ENCODE results near the gene SUV39H1. TPM values are rescaled to one million over a fixed set of nuclear protein-coding genes. Genes with fewer than 3 reads are reported as not detected.

SUV39H1 gene
- total RNA-seq, 1 donor from 2014 or later, result 4.7 TPM

GRCh38 chrX:48749182-48749581, 52.6 kb downstream of the SUV39H1 start:
- Mint-ChIP-seq H3K4me1 (ENCODE audit: low read depth, unreplicated experiment) (no peaks in the 10 kb centered on the region), H3K27me3 (ENCODE audit: unreplicated experiment) (no peaks in the 10 kb centered on the region), H3K27ac (ENCODE audit: unreplicated experiment) (no peak overlapping the region), H3K36me3 (ENCODE audit: unreplicated experiment) (no peaks in the 10 kb centered on the region), H3K9me3 (ENCODE audit: unreplicated experiment) (peaks cover 1% of the 10 kb centered on the region), H3K4me3 (ENCODE audit: unreplicated experiment) (no peak overlapping the region)
- TF ChIP-seq CTCF (IDR thresholded peaks at IDR 0.05; ENCODE audit: partially characterized antibody, unreplicated experiment), result no peak
- DNase-seq, result no peak

- DNase-seq, result no peak
- H3K9me3 Mint-ChIP-seq (ENCODE audit: unreplicated experiment), result peaks cover 1% of the 10 kb centered on the region
- H3K36me3 Mint-ChIP-seq (ENCODE audit: unreplicated experiment), result no peaks in the 10 kb centered on the region
- no peak for TF ChIP-seq CTCF (IDR thresholded peaks at IDR 0.05; ENCODE audit: partially characterized antibody, unreplicated experiment)
- no peak overlapping the region for H3K4me3 Mint-ChIP-seq (ENCODE audit: unreplicated experiment)
- no peaks in the 10 kb centered on the region for H3K4me1 Mint-ChIP-seq (ENCODE audit: low read depth, unreplicated experiment)
- H3K27me3 Mint-ChIP-seq (ENCODE audit: unreplicated experiment), result peaks cover 3% of the 10 kb centered on the region
- no peak overlapping the region for H3K27ac Mint-ChIP-seq (ENCODE audit: unreplicated experiment)
Observed at GRCh38 chrX:48751343-48751742, 54.8 kb downstream of the SUV39H1 start.

- H3K9me3 Mint-ChIP-seq (ENCODE audit: unreplicated experiment), result peaks cover 1% of the 10 kb centered on the region
- peaks cover 3% of the 10 kb centered on the region for H3K27me3 Mint-ChIP-seq (ENCODE audit: unreplicated experiment)
- TF ChIP-seq CTCF (IDR thresholded peaks at IDR 0.05; ENCODE audit: partially characterized antibody, unreplicated experiment), result no peak
Observed at GRCh38 chrX:48752498-48752897, 56.0 kb downstream of the SUV39H1 start.

GRCh38 chrX:48753708-48754228, 57.2 kb downstream of the SUV39H1 start:
- Mint-ChIP-seq H3K27me3 (ENCODE audit: unreplicated experiment) (peaks cover 3% of the 10 kb centered on the region), H3K36me3 (ENCODE audit: unreplicated experiment) (no peaks in the 10 kb centered on the region), H3K27ac (ENCODE audit: unreplicated experiment) (no peak overlapping the region), H3K4me3 (ENCODE audit: unreplicated experiment) (no peak overlapping the region), H3K9me3 (ENCODE audit: unreplicated experiment) (peaks cover 1% of the 10 kb centered on the region), H3K4me1 (ENCODE audit: low read depth, unreplicated experiment) (no peaks in the 10 kb centered on the region)
- no peak for DNase-seq
- TF ChIP-seq CTCF (IDR thresholded peaks at IDR 0.05; ENCODE audit: partially characterized antibody, unreplicated experiment), result no peak

More at GRCh38 chrX:48752498-48752897, 56.0 kb downstream of the SUV39H1 start:
- no peak for DNase-seq
- H3K4me3 Mint-ChIP-seq (ENCODE audit: unreplicated experiment), result no peak overlapping the region
- no peak overlapping the region for H3K27ac Mint-ChIP-seq (ENCODE audit: unreplicated experiment)
- H3K36me3 Mint-ChIP-seq (ENCODE audit: unreplicated experiment), result no peaks in the 10 kb centered on the region
- no peaks in the 10 kb centered on the region for H3K4me1 Mint-ChIP-seq (ENCODE audit: low read depth, unreplicated experiment)

GRCh38 chrX:48754238-48754637, 57.7 kb downstream of the SUV39H1 start:
- Mint-ChIP-seq H3K4me1 (ENCODE audit: low read depth, unreplicated experiment) (no peaks in the 10 kb centered on the region), H3K36me3 (ENCODE audit: unreplicated experiment) (no peaks in the 10 kb centered on the region), H3K27me3 (ENCODE audit: unreplicated experiment) (peaks cover 3% of the 10 kb centered on the region), H3K9me3 (ENCODE audit: unreplicated experiment) (peaks cover 1% of the 10 kb centered on the region), H3K4me3 (ENCODE audit: unreplicated experiment) (no peak overlapping the region), H3K27ac (ENCODE audit: unreplicated experiment) (no peak overlapping the region)
- TF ChIP-seq CTCF (IDR thresholded peaks at IDR 0.05; ENCODE audit: partially characterized antibody, unreplicated experiment), result no peak
- DNase-seq, result no peak

Other genes with a start within 250 kb of the SUV39H1 start
- 136 TPM for gene SLC38A5, start 226.5 kb upstream of the SUV39H1 start, total RNA-seq (ENCODE audit: unreplicated experiment)
- gene FTSJ1, start 220.5 kb upstream of the SUV39H1 start, total RNA-seq (ENCODE audit: unreplicated experiment), result 87.6 TPM
- gene PORCN, start 187.7 kb upstream of the SUV39H1 start, total RNA-seq (ENCODE audit: unreplicated experiment), result 18.6 TPM
- 132 TPM for gene EBP, start 174.9 kb upstream of the SUV39H1 start, total RNA-seq (ENCODE audit: unreplicated experiment)
- 34.3 TPM for gene TBC1D25, start 157.0 kb upstream of the SUV39H1 start, total RNA-seq (ENCODE audit: unreplicated experiment)
- gene RBM3, start 122.2 kb upstream of the SUV39H1 start, total RNA-seq (ENCODE audit: unreplicated experiment), result 294 TPM
- gene WDR13, start 99.2 kb upstream of the SUV39H1 start, total RNA-seq (ENCODE audit: unreplicated experiment), result 70.4 TPM
- 2.6 TPM for gene WAS, start 12.9 kb upstream of the SUV39H1 start, total RNA-seq (ENCODE audit: unreplicated experiment)
- gene GLOD5, start 65.0 kb downstream of the SUV39H1 start, total RNA-seq (ENCODE audit: unreplicated experiment), result not detected
- not detected for gene GATA1, start 89.9 kb downstream of the SUV39H1 start, total RNA-seq (ENCODE audit: unreplicated experiment)
- gene HDAC6, start 105.3 kb downstream of the SUV39H1 start, total RNA-seq (ENCODE audit: unreplicated experiment), result 264 TPM
- not detected for gene ERAS, start 129.8 kb downstream of the SUV39H1 start, total RNA-seq (ENCODE audit: unreplicated experiment)
- gene PCSK1N, start 138.9 kb downstream of the SUV39H1 start, total RNA-seq (ENCODE audit: unreplicated experiment), result 127 TPM
- 71.8 TPM for gene TIMM17B, start 201.0 kb downstream of the SUV39H1 start, total RNA-seq (ENCODE audit: unreplicated experiment)
- 120 TPM for gene PQBP1, start 201.2 kb downstream of the SUV39H1 start, total RNA-seq (ENCODE audit: unreplicated experiment)
- gene SLC35A2, start 214.9 kb downstream of the SUV39H1 start, total RNA-seq (ENCODE audit: unreplicated experiment), result 22.1 TPM
- 16.5 TPM for gene PIM2, start 222.3 kb downstream of the SUV39H1 start, total RNA-seq (ENCODE audit: unreplicated experiment)